GM23338 (cell line): ENCODE results near the gene INPP5K. TPM values are rescaled to one million over a fixed set of nuclear protein-coding genes. Genes with fewer than 3 reads are reported as not detected.

ENCODE experiments used
- ATAC-seq: fragments of 200-7000 bp; cut with Tn5 transposase; 3 replicates; pipeline ENCODE4 v1.9.1; 2020
- DNase-seq: peaks from one replicate; pipeline ENCODE4 v3.0.0-alpha.2; 2015; ENCODE audit warnings: low spot score
- H2AFZ ChIP-seq: fragments of 200-600 bp; sonication (generic); 2 replicates; pipeline ENCODE4 v1.8.0; 2016; ENCODE audit warnings: antibody characterized with exemption, mild to moderate bottlenecking, moderate library complexity
- H3F3A ChIP-seq: fragments of 200-600 bp; sonication (generic); replicated peaks from 2 replicates; pipeline ENCODE4 v1.8.0; 2017; ENCODE audit warnings: antibody characterized with exemption, mixed run types, low read depth
- H3K27ac ChIP-seq: fragments of 200-600 bp; sonication (generic); 2 replicates; pipeline ENCODE4 v1.6.1; 2016; ENCODE audit warnings: low read depth
- H3K27me3 ChIP-seq: fragments of 200-600 bp; sonication (generic); 2 replicates; pipeline ENCODE4 v1.8.0; 2016; ENCODE audit warnings: mild to moderate bottlenecking, mixed run types, moderate library complexity; ENCODE audit not compliant: insufficient read depth
- H3K36me3 ChIP-seq: fragments of 200-600 bp; sonication (generic); 2 replicates; pipeline ENCODE4 v1.8.0; 2016; ENCODE audit warnings: mild to moderate bottlenecking; ENCODE audit not compliant: insufficient read depth
- H3K4me1 ChIP-seq: fragments of 200-600 bp; sonication (generic); 2 replicates; pipeline ENCODE4 v1.8.0; 2016; ENCODE audit warnings: mild to moderate bottlenecking, moderate library complexity; ENCODE audit not compliant: insufficient read depth
- H3K4me2 ChIP-seq: fragments of 200-600 bp; sonication (generic); 2 replicates; pipeline ENCODE4 v1.7.1; 2017; ENCODE audit warnings: mixed run types
- H3K4me3 ChIP-seq: fragments of 200-600 bp; sonication (generic); 2 replicates; pipeline ENCODE4 v1.6.1; 2016; ENCODE audit warnings: mixed run types
- H3K79me2 ChIP-seq: fragments of 200-600 bp; sonication (generic); replicated peaks from 2 replicates; pipeline ENCODE4 v1.8.0; 2017; ENCODE audit warnings: mild to moderate bottlenecking; ENCODE audit not compliant: insufficient read depth
- H3K9me2 ChIP-seq: fragments of 200-600 bp; sonication (generic); 2 replicates; pipeline ENCODE4 v1.8.0; 2017; ENCODE audit not compliant: insufficient read depth
- H4K20me1 ChIP-seq: fragments of 200-600 bp; sonication (generic); replicated peaks from 2 replicates; pipeline ENCODE4 v1.8.0; 2017; ENCODE audit warnings: mild to moderate bottlenecking; ENCODE audit not compliant: insufficient read depth
- H3K27ac Mint-ChIP-seq: 2 replicates; pipeline ENCODE4 v1.8.0; 2020; ENCODE audit warnings: inconsistent platforms, mild to moderate bottlenecking, moderate library complexity, mixed read lengths
- H3K27me3 Mint-ChIP-seq: 3 replicates; pipeline ENCODE4 v1.8.0; 2022; ENCODE audit warnings: low read depth, mild to moderate bottlenecking, moderate library complexity, mixed read lengths, inconsistent platforms; ENCODE audit not compliant: insufficient read depth, poor library complexity
- H3K36me3 Mint-ChIP-seq: 3 replicates; pipeline ENCODE4 v1.8.0; 2021; ENCODE audit warnings: low read depth, mild to moderate bottlenecking, inconsistent platforms, moderate library complexity, mixed read lengths
- H3K4me1 Mint-ChIP-seq: 3 replicates; pipeline ENCODE4 v1.8.0; 2020; ENCODE audit warnings: mild to moderate bottlenecking, inconsistent platforms, mixed read lengths
- H3K4me3 Mint-ChIP-seq: 3 replicates; pipeline ENCODE4 v1.8.0; 2021; ENCODE audit warnings: moderate library complexity, mild to moderate bottlenecking, inconsistent platforms, mixed read lengths
- H3K9me3 Mint-ChIP-seq: 3 replicates; pipeline ENCODE4 v1.8.0; 2020; ENCODE audit warnings: moderate library complexity, mild to moderate bottlenecking, inconsistent platforms, mixed read lengths
- CREB1 ChIP-seq: fragments of 250-450 bp; sonication (Bioruptor Pico); IDR thresholded peaks from 2 replicates; pipeline ENCODE4 v1.5.0; 2020; ENCODE audit warnings: low read depth, mild to moderate bottlenecking, moderate library complexity
- CTCF ChIP-seq, 2 experiments: fragments of 200-600 bp in 1 of 2; sonication (generic) in 1 of 2; conservative IDR thresholded peaks; 2 replicates each; pipeline versions ENCODE4 v1.5.1 to v1.6.1; 2016 to 2017; ENCODE audit warnings: antibody characterized with exemption in 2 of 2, low read depth in 2 of 2, mild to moderate bottlenecking in 2 of 2, moderate library complexity in 1 of 2
- ETS1 ChIP-seq: IDR thresholded peaks from 2 replicates; pipeline ENCODE4 v1.6.1; 2016; ENCODE audit warnings: antibody characterized with exemption
- EZH2 ChIP-seq: fragments of 200-600 bp; sonication (generic); IDR thresholded peaks from one replicate; pipeline ENCODE4 v1.8.0; 2017; ENCODE audit warnings: antibody characterized with exemption, mild to moderate bottlenecking, low read depth; ENCODE audit not compliant: unreplicated experiment
- EZH2phosphoT487 ChIP-seq: fragments of 200-600 bp; sonication (generic); IDR thresholded peaks from one replicate; pipeline ENCODE4 v1.8.1; 2018; ENCODE audit warnings: antibody characterized with exemption; ENCODE audit not compliant: unreplicated experiment
- JUNB ChIP-seq: IDR thresholded peaks from one replicate; pipeline ENCODE4 v1.6.1; 2016; ENCODE audit warnings: antibody characterized with exemption; ENCODE audit not compliant: unreplicated experiment
- POLR2AphosphoS5 ChIP-seq: IDR thresholded peaks from 2 replicates; pipeline ENCODE4 v1.6.1; 2016; ENCODE audit warnings: antibody characterized with exemption, low read depth
- REST ChIP-seq: IDR thresholded peaks from one replicate; pipeline ENCODE4 v1.6.1; 2018; ENCODE audit warnings: antibody characterized with exemption; ENCODE audit not compliant: unreplicated experiment
- STAT1 ChIP-seq: IDR thresholded peaks from one replicate; pipeline ENCODE4 v1.6.1; 2016; ENCODE audit warnings: antibody characterized with exemption; ENCODE audit not compliant: unreplicated experiment
- ZNF114 ChIP-seq: fragments of 250-450 bp; sonication (Bioruptor Pico); IDR thresholded peaks from 2 replicates; pipeline ENCODE4 v1.5.0; 2020; ENCODE audit warnings: mild to moderate bottlenecking, moderate library complexity
- ZNF331 ChIP-seq: fragments of 250-450 bp; sonication (Bioruptor Pico); IDR thresholded peaks from 2 replicates; pipeline ENCODE4 v1.5.0; 2020; ENCODE audit warnings: low read depth, mild to moderate bottlenecking, moderate library complexity
- polyA plus RNA-seq: library from polyadenylated mRNA; unstranded; fragments of >200 nt; fragmentation: Nextera tagmentation; extraction: Ambion mirVana; gene quantifications from 2 replicates; pipeline ENCODE4 v1.2.1, GENCODE V29; 2016
- total RNA-seq: library from RNA; depleted of rRNA; stranded (reverse); fragments of >200 nt; shearing (Covaris generic); gene quantifications from 2 replicates; pipeline ENCODE4 v1.2.3, GENCODE V29; 2014

Gene INPP5K
- total and polyA plus RNA-seq, 2 experiments from 2014 or later = 8.4 to 29.7 TPM

GRCh38 chr17:1541367-1541904 is 25.0 kb upstream of the INPP5K start (continued):
- no peak for TF ChIP-seq REST
- no peak for TF ChIP-seq CTCF (conservative IDR thresholded peaks at IDR 0.05; ENCODE audit: low read depth in 2 of 2)
- no peak for TF ChIP-seq JUNB
- TF ChIP-seq EZH2phosphoT487 = no peak
- TF ChIP-seq EZH2 = no peak
- TF ChIP-seq POLR2AphosphoS5 = no peak
- TF ChIP-seq ZNF331 (CRISPR knock-in tag) = no peak

- no peak for ATAC-seq
- Histone ChIP-seq H3K79me2 (no peaks in the 10 kb centered on the region), H3F3A (no peaks in the 10 kb centered on the region; the same call in 1 of the 2 replicates), H2AFZ (no peak overlapping the region), H3K9me2 (no peaks in the 10 kb centered on the region), H3K27ac (no peak overlapping the region), H4K20me1 (no peaks in the 10 kb centered on the region; the same call in 1 of the 2 replicates), H3K36me3 (peaks cover 33% of the 10 kb centered on the region), H3K27me3 (no peaks in the 10 kb centered on the region), H3K4me3 (no peak overlapping the region), H3K4me2 (no peak overlapping the region), H3K4me1 (no peaks in the 10 kb centered on the region)
- Mint-ChIP-seq H3K27ac (no peak overlapping the region), H3K4me3 (no peak overlapping the region), H3K9me3 (no peaks in the 10 kb centered on the region), H3K36me3 (peaks cover 47% of the 10 kb centered on the region), H3K4me1 (peaks cover 3% of the 10 kb centered on the region; the same call in 2 of the 3 replicates), H3K27me3 (no peaks in the 10 kb centered on the region)
- DNase-seq = no peak
- no peak for TF ChIP-seq POLR2AphosphoS5
- TF ChIP-seq CREB1 (CRISPR knock-in tag) = no peak
- TF ChIP-seq REST = no peak
- TF ChIP-seq ETS1 = no peak
- no peak for TF ChIP-seq EZH2
- no peak for TF ChIP-seq STAT1
- TF ChIP-seq ZNF114 = no peak
- TF ChIP-seq EZH2phosphoT487 = no peak
- no peak for TF ChIP-seq ZNF331 (CRISPR knock-in tag)
Measured at GRCh38 chr17:1539811-1540210, 23.4 kb upstream of the INPP5K start.
